GM18526 (cell line): ENCODE measurements around the gene CTSF.

Experiments used
- POLR2A ChIP-seq: IDR thresholded peaks from 3 replicates; pipeline ENCODE4 v1.6.1; 2011; ENCODE audit not compliant: insufficient read length; ENCODE audit errors: extremely low read depth

CTSF gene

GRCh38 chr11:66524304-66525040 is 43.9 kb downstream of the CTSF start:
- no peak for TF ChIP-seq POLR2A

- no peak for TF ChIP-seq POLR2A
Measured at GRCh38 chr11:66523611-66524010, 44.8 kb downstream of the CTSF start.
